ENCODE results near the gene PPP2R2B.

DNA sequence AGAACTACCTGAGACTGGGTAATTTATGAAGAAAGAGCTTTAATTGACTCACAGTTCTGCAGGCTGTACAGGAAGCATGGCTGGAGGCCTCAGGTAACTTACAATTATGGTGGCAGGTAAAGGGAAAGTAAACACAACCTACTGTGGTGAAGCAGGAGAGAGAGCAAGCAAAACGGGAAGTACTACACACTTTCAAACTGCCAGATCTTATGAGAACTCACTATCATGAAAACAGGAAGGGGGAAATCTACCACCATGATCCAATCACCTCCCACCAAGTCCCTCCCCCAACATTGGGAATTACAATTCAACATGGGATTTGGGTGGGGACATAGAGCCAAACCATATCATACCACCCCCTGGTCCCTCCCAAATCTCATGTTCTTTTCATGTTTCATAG, 303.8 kb downstream of the PPP2R2B start:
- no peak for TF ChIP-seq CREM (CRISPR knock-in tag; IDR thresholded peaks at IDR 0.05)
- TF ChIP-seq SP1 (CRISPR knock-in tag; conservative IDR thresholded peaks at IDR 0.05): no peak
- no peak for TF ChIP-seq NFYB (CRISPR knock-in tag; conservative IDR thresholded peaks at IDR 0.05; ENCODE audit: low read depth)
- TF ChIP-seq, protein P1, sequence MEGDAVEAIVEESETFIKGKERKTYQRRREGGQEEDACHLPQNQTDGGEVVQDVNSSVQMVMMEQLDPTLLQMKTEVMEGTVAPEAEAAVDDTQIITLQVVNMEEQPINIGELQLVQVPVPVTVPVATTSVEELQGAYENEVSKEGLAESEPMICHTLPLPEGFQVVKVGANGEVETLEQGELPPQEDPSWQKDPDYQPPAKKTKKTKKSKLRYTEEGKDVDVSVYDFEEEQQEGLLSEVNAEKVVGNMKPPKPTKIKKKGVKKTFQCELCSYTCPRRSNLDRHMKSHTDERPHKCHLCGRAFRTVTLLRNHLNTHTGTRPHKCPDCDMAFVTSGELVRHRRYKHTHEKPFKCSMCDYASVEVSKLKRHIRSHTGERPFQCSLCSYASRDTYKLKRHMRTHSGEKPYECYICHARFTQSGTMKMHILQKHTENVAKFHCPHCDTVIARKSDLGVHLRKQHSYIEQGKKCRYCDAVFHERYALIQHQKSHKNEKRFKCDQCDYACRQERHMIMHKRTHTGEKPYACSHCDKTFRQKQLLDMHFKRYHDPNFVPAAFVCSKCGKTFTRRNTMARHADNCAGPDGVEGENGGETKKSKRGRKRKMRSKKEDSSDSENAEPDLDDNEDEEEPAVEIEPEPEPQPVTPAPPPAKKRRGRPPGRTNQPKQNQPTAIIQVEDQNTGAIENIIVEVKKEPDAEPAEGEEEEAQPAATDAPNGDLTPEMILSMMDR (IDR thresholded peaks at IDR 0.05): no peak
- no peak for TF ChIP-seq GRHL2 (CRISPR knock-in tag; IDR thresholded peaks at IDR 0.05; ENCODE audit: insufficient replicate concordance, severe bottlenecking)
- no peak for TF ChIP-seq TEAD4 (CRISPR knock-in tag; IDR thresholded peaks at IDR 0.05)
- TF ChIP-seq CREB1 (CRISPR knock-in tag; IDR thresholded peaks at IDR 0.05): no peak
- no peak for TF ChIP-seq SMAD4 (CRISPR knock-in tag; IDR thresholded peaks at IDR 0.05)
- TF ChIP-seq, protein P2, sequence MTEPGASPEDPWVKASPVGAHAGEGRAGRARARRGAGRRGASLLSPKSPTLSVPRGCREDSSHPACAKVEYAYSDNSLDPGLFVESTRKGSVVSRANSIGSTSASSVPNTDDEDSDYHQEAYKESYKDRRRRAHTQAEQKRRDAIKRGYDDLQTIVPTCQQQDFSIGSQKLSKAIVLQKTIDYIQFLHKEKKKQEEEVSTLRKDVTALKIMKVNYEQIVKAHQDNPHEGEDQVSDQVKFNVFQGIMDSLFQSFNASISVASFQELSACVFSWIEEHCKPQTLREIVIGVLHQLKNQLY (CRISPR knock-in tag; IDR thresholded peaks at IDR 0.05): no peak
- TF ChIP-seq, protein P3, sequence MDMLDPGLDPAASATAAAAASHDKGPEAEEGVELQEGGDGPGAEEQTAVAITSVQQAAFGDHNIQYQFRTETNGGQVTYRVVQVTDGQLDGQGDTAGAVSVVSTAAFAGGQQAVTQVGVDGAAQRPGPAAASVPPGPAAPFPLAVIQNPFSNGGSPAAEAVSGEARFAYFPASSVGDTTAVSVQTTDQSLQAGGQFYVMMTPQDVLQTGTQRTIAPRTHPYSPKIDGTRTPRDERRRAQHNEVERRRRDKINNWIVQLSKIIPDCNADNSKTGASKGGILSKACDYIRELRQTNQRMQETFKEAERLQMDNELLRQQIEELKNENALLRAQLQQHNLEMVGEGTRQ (CRISPR knock-in tag; IDR thresholded peaks at IDR 0.05): no peak
- TF ChIP-seq, protein P4, sequence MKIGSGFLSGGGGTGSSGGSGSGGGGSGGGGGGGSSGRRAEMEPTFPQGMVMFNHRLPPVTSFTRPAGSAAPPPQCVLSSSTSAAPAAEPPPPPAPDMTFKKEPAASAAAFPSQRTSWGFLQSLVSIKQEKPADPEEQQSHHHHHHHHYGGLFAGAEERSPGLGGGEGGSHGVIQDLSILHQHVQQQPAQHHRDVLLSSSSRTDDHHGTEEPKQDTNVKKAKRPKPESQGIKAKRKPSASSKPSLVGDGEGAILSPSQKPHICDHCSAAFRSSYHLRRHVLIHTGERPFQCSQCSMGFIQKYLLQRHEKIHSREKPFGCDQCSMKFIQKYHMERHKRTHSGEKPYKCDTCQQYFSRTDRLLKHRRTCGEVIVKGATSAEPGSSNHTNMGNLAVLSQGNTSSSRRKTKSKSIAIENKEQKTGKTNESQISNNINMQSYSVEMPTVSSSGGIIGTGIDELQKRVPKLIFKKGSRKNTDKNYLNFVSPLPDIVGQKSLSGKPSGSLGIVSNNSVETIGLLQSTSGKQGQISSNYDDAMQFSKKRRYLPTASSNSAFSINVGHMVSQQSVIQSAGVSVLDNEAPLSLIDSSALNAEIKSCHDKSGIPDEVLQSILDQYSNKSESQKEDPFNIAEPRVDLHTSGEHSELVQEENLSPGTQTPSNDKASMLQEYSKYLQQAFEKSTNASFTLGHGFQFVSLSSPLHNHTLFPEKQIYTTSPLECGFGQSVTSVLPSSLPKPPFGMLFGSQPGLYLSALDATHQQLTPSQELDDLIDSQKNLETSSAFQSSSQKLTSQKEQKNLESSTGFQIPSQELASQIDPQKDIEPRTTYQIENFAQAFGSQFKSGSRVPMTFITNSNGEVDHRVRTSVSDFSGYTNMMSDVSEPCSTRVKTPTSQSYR (CRISPR knock-in tag; IDR thresholded peaks at IDR 0.05): no peak
